ENCODE measurements around the gene RFX2.

- TF ChIP-seq CTCF (IDR thresholded peaks at IDR 0.05) (no peak), MAZ (IDR thresholded peaks at IDR 0.05; ENCODE audit: borderline replicate concordance, low read depth, low read length) (no peak), HDAC2 (IDR thresholded peaks at IDR 0.05) (no peak), CHD4 (IDR thresholded peaks at IDR 0.05; ENCODE audit: borderline replicate concordance) (no peak), TP53 (CRISPR knock-in tag; IDR thresholded peaks at IDR 0.05) (no peak), POLR2A (IDR thresholded peaks at IDR 0.05; ENCODE audit: low read length) (no peak), MAX (IDR thresholded peaks at IDR 0.05) (no peak), SREBF2 (IDR thresholded peaks at IDR 0.05) (no peak)
Observed at GRCh38 chr19:5967571-5967970, 142.7 kb downstream of the RFX2 start.
